Chondrocyte (in vitro differentiated cells): ENCODE data around the gene DPP10. TPM values are rescaled to one million over a fixed set of nuclear protein-coding genes. Genes with fewer than 3 reads are reported as not detected.

ENCODE experiments used
- DNase-seq: peaks from one replicate; pipeline ENCODE4 v3.0.0; 2021; ENCODE audit warnings: mixed read lengths, low spot score
- H3K27ac Mint-ChIP-seq: one replicate; pipeline ENCODE4 v1.8.0; 2021; ENCODE audit warnings: mild to moderate bottlenecking, moderate library complexity, mixed read lengths; ENCODE audit not compliant: unreplicated experiment
- H3K27me3 Mint-ChIP-seq: 2 replicates; pipeline ENCODE4 v1.8.0; 2021; ENCODE audit warnings: low read depth, mixed read lengths
- H3K36me3 Mint-ChIP-seq: 2 replicates; pipeline ENCODE4 v1.8.0; 2021; ENCODE audit warnings: low read depth, mixed read lengths
- H3K4me1 Mint-ChIP-seq: 2 replicates; pipeline ENCODE4 v1.8.0; 2021; ENCODE audit warnings: low read depth, mild to moderate bottlenecking, mixed read lengths
- H3K4me3 Mint-ChIP-seq: one replicate; pipeline ENCODE4 v1.8.0; 2021; ENCODE audit warnings: mild to moderate bottlenecking, moderate library complexity, mixed read lengths; ENCODE audit not compliant: unreplicated experiment
- H3K9me3 Mint-ChIP-seq: 2 replicates; pipeline ENCODE4 v1.8.0; 2021; ENCODE audit warnings: low read depth, mixed read lengths
- CTCF ChIP-seq: fragments of 200-600 bp; sonication (generic); IDR thresholded peaks from 2 replicates; pipeline ENCODE4 v1.5.0; 2021; ENCODE audit warnings: antibody characterized with exemption, mild to moderate bottlenecking, moderate library complexity
- total RNA-seq: library from RNA; stranded (reverse); gene quantifications from 3 replicates; pipeline ENCODE4 v1.2.1, GENCODE V29; 2021

Gene DPP10
- total RNA-seq, 1 donor from 2014 or later, result not detected

GRCh38 chr2:114814355-114814754 lies 371.9 kb downstream of the DPP10 start:
- Mint-ChIP-seq H3K4me1 (no peaks in the 10 kb centered on the region), H3K36me3 (no peaks in the 10 kb centered on the region), H3K4me3 (no peak overlapping the region), H3K9me3 (peaks cover 7% of the 10 kb centered on the region), H3K27me3 (no peaks in the 10 kb centered on the region), H3K27ac (no peak overlapping the region)
- no peak for TF ChIP-seq CTCF
- no peak for DNase-seq

GRCh38 chr2:114821055-114821454 lies 378.6 kb downstream of the DPP10 start:
- peaks cover 12% of the 10 kb centered on the region for H3K9me3 Mint-ChIP-seq
- no peaks in the 10 kb centered on the region for H3K4me1 Mint-ChIP-seq
- no peak overlapping the region for H3K4me3 Mint-ChIP-seq
- TF ChIP-seq CTCF, result no peak
- no peak overlapping the region for H3K27ac Mint-ChIP-seq
- H3K36me3 Mint-ChIP-seq, result no peaks in the 10 kb centered on the region
- DNase-seq, result no peak
- H3K27me3 Mint-ChIP-seq, result no peaks in the 10 kb centered on the region

- no peaks in the 10 kb centered on the region for H3K4me1 Mint-ChIP-seq
- peaks cover 6% of the 10 kb centered on the region for H3K9me3 Mint-ChIP-seq
- DNase-seq, result no peak
- no peak overlapping the region for H3K4me3 Mint-ChIP-seq
- H3K27ac Mint-ChIP-seq, result no peak overlapping the region
- no peaks in the 10 kb centered on the region for H3K27me3 Mint-ChIP-seq
- TF ChIP-seq CTCF, result no peak
- H3K36me3 Mint-ChIP-seq, result no peaks in the 10 kb centered on the region
Observed at GRCh38 chr2:114843963-114844362, 401.5 kb downstream of the DPP10 start.

- H3K27ac Mint-ChIP-seq, result no peak overlapping the region
- no peak for DNase-seq
- no peak for TF ChIP-seq CTCF
Observed at GRCh38 chr2:114857196-114857595, 414.8 kb downstream of the DPP10 start.

GRCh38 chr2:114859726-114860510 lies 417.5 kb downstream of the DPP10 start:
- no peak overlapping the region for H3K27ac Mint-ChIP-seq
- H3K4me1 Mint-ChIP-seq, result no peaks in the 10 kb centered on the region
- H3K4me3 Mint-ChIP-seq, result no peak overlapping the region
- no peak for DNase-seq
- no peak for TF ChIP-seq CTCF
- H3K9me3 Mint-ChIP-seq, result peaks cover under 1% of the 10 kb centered on the region
- H3K36me3 Mint-ChIP-seq, result no peaks in the 10 kb centered on the region
- H3K27me3 Mint-ChIP-seq, result peaks cover under 1% of the 10 kb centered on the region

More at GRCh38 chr2:114857196-114857595, 414.8 kb downstream of the DPP10 start:
- Mint-ChIP-seq H3K36me3 (no peaks in the 10 kb centered on the region), H3K4me1 (no peaks in the 10 kb centered on the region), H3K27me3 (peaks cover 2% of the 10 kb centered on the region), H3K4me3 (no peak overlapping the region), H3K9me3 (no peaks in the 10 kb centered on the region)
